Measurements from ENCODE around the gene CFAP92.

Gene CFAP92

DNA sequence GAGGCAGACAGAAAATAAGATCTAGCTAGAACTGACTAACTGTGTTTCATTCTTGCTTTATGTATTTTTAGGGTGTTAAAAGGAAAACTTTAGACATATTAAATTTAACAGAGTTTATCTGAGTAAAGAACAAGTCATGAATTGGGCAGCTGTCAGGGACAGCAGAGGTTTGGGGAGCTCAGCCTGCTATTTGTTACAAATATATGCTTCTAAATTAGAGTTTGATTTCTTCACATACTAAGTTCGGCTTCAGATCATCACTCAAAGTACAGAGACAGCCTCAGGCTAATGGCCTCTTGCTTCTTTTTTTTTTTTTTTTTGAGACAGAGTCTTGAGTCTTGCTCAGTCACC is 29.1 kb upstream of the CFAP92 start:
- TF ChIP-seq ZFX (IDR thresholded peaks at IDR 0.05) = no peak
- TF ChIP-seq, protein P1, sequence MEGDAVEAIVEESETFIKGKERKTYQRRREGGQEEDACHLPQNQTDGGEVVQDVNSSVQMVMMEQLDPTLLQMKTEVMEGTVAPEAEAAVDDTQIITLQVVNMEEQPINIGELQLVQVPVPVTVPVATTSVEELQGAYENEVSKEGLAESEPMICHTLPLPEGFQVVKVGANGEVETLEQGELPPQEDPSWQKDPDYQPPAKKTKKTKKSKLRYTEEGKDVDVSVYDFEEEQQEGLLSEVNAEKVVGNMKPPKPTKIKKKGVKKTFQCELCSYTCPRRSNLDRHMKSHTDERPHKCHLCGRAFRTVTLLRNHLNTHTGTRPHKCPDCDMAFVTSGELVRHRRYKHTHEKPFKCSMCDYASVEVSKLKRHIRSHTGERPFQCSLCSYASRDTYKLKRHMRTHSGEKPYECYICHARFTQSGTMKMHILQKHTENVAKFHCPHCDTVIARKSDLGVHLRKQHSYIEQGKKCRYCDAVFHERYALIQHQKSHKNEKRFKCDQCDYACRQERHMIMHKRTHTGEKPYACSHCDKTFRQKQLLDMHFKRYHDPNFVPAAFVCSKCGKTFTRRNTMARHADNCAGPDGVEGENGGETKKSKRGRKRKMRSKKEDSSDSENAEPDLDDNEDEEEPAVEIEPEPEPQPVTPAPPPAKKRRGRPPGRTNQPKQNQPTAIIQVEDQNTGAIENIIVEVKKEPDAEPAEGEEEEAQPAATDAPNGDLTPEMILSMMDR (conservative IDR thresholded peaks at IDR 0.05) = no peak
- H3K27ac ChIP-seq = no peak overlapping the region

DNA sequence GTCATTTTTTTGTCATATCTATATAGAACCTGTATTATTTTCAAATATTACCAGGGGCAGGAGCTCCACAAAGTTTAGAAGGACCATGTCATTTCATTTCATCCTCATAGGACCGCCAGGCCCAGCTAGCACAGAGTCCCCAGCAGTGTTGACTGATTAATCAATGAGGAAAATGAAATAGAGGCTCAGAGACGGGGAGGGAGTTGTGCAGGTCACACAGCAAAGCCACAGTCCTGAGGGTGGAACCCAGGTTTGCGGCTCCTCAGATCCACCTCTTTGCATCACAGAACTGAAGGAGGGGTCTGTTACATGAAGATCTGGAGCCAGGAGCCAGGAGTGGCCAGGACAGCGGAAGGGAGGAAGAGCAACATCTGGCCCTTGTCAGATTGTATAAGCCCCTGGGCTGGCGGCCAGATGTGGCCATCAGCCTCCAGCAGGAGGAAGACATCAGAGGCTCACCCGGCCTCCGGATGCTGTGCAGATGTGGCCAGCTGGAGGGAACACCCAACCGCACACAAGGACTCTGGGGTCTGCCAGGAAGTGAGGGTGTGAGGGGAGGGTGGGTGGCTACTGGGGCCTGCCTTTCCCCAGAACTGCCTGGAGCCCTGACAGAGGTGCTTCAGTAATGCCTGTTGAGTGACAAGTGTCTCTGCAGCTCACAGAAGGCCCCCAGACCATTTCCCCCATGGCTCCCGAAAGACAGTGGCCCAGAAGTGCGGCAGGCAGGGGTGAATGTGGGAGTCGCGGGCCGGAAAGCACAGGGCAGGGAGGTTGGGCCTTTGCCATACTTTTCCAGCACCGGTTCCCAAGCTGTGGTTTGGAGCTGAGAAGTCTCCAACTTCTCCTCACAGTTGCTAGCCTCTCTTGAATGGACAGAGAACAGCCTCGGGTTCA is 28.5 kb upstream of the CFAP92 start:
- no peak for TF ChIP-seq ZFX (IDR thresholded peaks at IDR 0.05)
- TF ChIP-seq, protein P1 (conservative IDR thresholded peaks at IDR 0.05) = no peak
- H3K27ac ChIP-seq = no peak overlapping the region

DNA sequence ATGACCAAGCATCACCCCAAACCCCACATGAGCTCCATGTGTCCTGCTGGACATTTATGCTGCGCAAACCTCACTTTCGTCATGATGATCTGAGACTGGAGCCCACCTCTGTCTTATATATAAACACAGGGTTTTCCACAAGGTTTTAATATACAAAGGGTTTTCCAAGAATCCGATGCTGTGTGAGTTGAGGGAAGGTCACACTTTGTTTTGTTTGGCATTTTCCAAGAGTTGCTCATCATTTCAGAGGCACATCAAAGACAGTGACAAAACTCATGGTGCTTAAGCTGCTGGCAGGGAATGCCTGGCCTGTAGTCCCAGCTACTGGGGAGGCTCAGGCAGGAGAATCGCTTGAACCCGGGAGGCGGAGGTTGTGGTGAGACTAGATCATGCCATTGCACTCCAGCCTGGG is 27.3 kb upstream of the CFAP92 start:
- no peak overlapping the region for H3K27ac ChIP-seq
- TF ChIP-seq, protein P1 (conservative IDR thresholded peaks at IDR 0.05) = no peak
- no peak for TF ChIP-seq ZFX (IDR thresholded peaks at IDR 0.05)

DNA sequence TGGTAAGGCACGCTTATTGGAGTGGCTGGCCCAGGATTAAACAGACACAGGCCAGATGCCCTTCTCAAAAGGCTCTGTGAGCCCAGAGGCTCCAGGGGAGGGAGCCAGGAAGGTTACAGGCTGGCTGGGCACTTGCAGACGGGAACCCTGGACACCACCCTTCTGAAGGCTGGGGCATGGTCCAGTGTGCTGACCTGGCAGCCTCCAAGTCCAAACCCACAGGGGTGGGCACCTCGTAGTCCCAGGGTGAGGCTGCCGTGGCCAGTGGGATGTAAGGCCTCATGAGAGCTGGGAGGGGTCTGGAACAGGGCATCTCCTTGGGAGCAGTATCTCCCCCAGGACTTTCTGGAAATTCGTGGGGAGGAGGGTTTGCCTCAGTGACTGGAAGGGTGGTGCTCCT is 26.8 kb upstream of the CFAP92 start:
- H3K27ac ChIP-seq = no peak overlapping the region

DNA sequence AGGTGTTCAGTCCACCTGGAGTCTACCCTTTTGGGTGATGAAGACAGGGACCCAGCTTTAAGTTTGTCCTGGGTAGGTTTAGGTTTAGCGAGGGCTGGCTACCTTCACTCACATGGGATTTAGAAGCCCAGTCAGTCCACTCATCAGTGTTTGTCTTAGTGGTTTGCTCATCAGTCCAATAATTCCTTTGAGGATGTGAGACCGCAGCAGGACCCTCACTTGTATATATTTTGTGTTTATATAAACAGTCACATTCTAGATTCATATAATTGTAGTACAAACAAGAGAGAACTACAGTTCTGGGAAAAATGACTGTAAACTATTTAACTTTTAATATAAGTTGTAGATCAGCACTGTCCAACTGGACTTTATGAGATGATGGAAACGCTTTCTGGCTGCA is 25.4 kb upstream of the CFAP92 start:
- no peak overlapping the region for H3K27ac ChIP-seq

More for the DNA sequence above, 26.8 kb upstream of the CFAP92 start:
- no peak for TF ChIP-seq ZFX (IDR thresholded peaks at IDR 0.05)
- TF ChIP-seq, protein P1 (conservative IDR thresholded peaks at IDR 0.05) = no peak

DNA sequence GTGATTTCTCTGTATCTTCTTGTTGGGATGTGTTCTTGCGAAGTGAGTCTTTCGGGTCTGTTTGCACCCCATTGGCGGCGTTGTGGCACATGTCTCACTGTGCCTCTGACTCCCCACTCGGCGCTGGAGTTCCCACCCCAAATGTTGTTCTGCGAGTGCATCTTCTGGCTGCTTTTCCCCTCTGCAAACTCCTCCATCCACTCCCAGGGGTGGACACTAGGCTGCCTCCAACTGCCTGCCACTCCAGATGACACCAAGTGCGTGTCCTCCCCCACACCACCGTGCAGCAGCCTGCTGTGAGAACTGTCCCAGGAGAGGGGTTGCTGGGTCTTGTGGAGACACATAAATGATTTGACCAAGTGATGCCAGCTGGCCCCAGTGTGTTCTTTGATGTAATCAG is 24.9 kb upstream of the CFAP92 start:
- TF ChIP-seq, protein P1 (conservative IDR thresholded peaks at IDR 0.05) = no peak
- TF ChIP-seq ZFX (IDR thresholded peaks at IDR 0.05) = no peak
- no peak overlapping the region for H3K27ac ChIP-seq

More for the DNA sequence above, 25.4 kb upstream of the CFAP92 start:
- no peak for TF ChIP-seq ZFX (IDR thresholded peaks at IDR 0.05)
- TF ChIP-seq, protein P1 (conservative IDR thresholded peaks at IDR 0.05) = no peak

DNA sequence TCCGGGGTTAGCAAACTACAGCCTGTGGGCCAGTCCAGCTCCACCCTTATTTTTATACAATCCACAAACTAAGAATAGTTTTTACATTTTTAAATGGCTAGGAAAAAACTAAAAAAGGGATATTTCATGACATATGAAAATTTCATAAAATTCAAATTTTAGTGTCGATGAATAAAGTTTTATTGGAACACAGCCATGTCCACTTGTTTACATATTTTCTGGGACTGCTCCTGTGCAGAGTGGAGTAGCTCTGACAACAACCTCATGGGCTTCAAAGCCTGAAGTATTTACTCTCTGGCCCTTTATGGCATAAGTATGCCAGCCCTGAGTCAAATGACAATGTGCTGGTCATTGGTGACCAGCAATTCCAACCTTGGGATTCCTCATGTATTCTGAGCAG is 24.4 kb upstream of the CFAP92 start:
- TF ChIP-seq, protein P1 (conservative IDR thresholded peaks at IDR 0.05) = no peak
- no peak for TF ChIP-seq ZFX (IDR thresholded peaks at IDR 0.05)
- H3K27ac ChIP-seq = no peak overlapping the region
